Measurements from ENCODE around the gene MYNN.
"Not testable (repeated sequence)": the region's sequence is repeated elsewhere in the genome, so short reads cannot be mapped to it uniquely, and the experiment has no call there.

Gene MYNN

GRCh38 chr3:169772897-169773816 lies at the start of gene MYNN:
MYNN (plus strand) TSS chr3:169773396; CDS start chr3:169774296, 900 bp downstream.
- DNase-seq (ENCODE audit: low spot score) = peak; percentile 84

GRCh38 chr3:169731857-169732256 lies 41.3 kb upstream of the MYNN start:
- DNase-seq (ENCODE audit: low spot score) = not testable (repeated sequence)

- DNase-seq (ENCODE audit: low spot score) = peak; percentile 33
These were observed 34.1 kb upstream of the MYNN start for GRCh38 chr3:169739067-169739466.

- DNase-seq (ENCODE audit: low spot score) = peak; percentile 23
These were observed 28.7 kb upstream of the MYNN start for GRCh38 chr3:169744366-169745054.

GRCh38 chr3:169746924-169747323 lies 26.3 kb upstream of the MYNN start:
- no peak for DNase-seq (ENCODE audit: low spot score)

GRCh38 chr3:169748670-169749069 lies 24.5 kb upstream of the MYNN start:
- DNase-seq (ENCODE audit: low spot score) = no peak

GRCh38 chr3:169750665-169751064 lies 22.5 kb upstream of the MYNN start:
- no peak for DNase-seq (ENCODE audit: low spot score)

- no peak for DNase-seq (ENCODE audit: low spot score)
These were observed 21.3 kb upstream of the MYNN start for GRCh38 chr3:169751875-169752274.

GRCh38 chr3:169754711-169755110 lies 18.5 kb upstream of the MYNN start:
- DNase-seq (ENCODE audit: low spot score) = no peak

GRCh38 chr3:169755488-169755887 lies 17.7 kb upstream of the MYNN start:
- DNase-seq (ENCODE audit: low spot score) = no peak

GRCh38 chr3:169758359-169758994 lies 14.7 kb upstream of the MYNN start:
- DNase-seq (ENCODE audit: low spot score) = no peak

GRCh38 chr3:169759256-169759655 lies 13.9 kb upstream of the MYNN start:
- no peak for DNase-seq (ENCODE audit: low spot score)

- no peak for DNase-seq (ENCODE audit: low spot score)
These were observed 12.7 kb upstream of the MYNN start for GRCh38 chr3:169760479-169760878.

- peak; percentile 23 for DNase-seq (ENCODE audit: low spot score)
These were observed 8.8 kb upstream of the MYNN start for GRCh38 chr3:169764312-169764881.

- peak; percentile 82 for DNase-seq (ENCODE audit: low spot score)
These were observed 8.1 kb upstream of the MYNN start, which contains the start of gene TERC for GRCh38 chr3:169764882-169765612. TERC (minus strand) TSS chr3:169765060.

- DNase-seq (ENCODE audit: low spot score) = peak; percentile 77
These were observed 3.7 kb upstream of the MYNN start, which contains the start of gene ACTRT3 for GRCh38 chr3:169769287-169770181. ACTRT3 (minus strand) TSS chr3:169769561; CDS start chr3:169769520, 41 bp downstream.

GRCh38 chr3:169771497-169772304 lies 1.5 kb upstream of the MYNN start:
- peak; percentile 35 for DNase-seq (ENCODE audit: low spot score)

- peak; percentile 59 for DNase-seq (ENCODE audit: low spot score)
These were observed 795 bp upstream of the MYNN start for GRCh38 chr3:169772305-169772896.

GRCh38 chr3:169774186-169774585 lies 990 bp downstream of the MYNN start:
- DNase-seq (ENCODE audit: low spot score) = no peak

Measured in iPS-NIHi11 (cell line).